SU-DHL-6 (cell line): ENCODE results near the gene GPR12.

ENCODE experiments used
- H2AFZ ChIP-seq: fragments of 200-600 bp; sonication (generic); 2 replicates; pipeline ENCODE4 v1.6.1; 2014; ENCODE audit warnings: low read depth, mild to moderate bottlenecking, moderate library complexity, mixed read lengths, antibody characterized with exemption, low read length; ENCODE audit not compliant: severe bottlenecking
- H3F3A ChIP-seq: fragments of 200-600 bp; shearing (Covaris generic); 2 replicates; pipeline ENCODE4 v1.6.0; 2016; ENCODE audit warnings: antibody characterized with exemption, mild to moderate bottlenecking; ENCODE audit not compliant: insufficient read depth
- H3K27ac ChIP-seq: fragments of 200-600 bp; sonication (generic); 2 replicates; pipeline ENCODE4 v1.5.1; 2016; ENCODE audit warnings: low read depth, mild to moderate bottlenecking, low read length, moderate library complexity, mixed read lengths
- H3K27me3 ChIP-seq: fragments of 200-600 bp; sonication (generic), shearing (Covaris generic); 2 replicates; pipeline ENCODE4 v1.6.0; 2014; ENCODE audit warnings: mild to moderate bottlenecking, low read length
- H3K36me3 ChIP-seq: fragments of 200-600 bp; sonication (generic); 2 replicates; pipeline ENCODE4 v1.6.1; 2014; ENCODE audit warnings: mild to moderate bottlenecking, low read length, mixed read lengths
- H3K4me2 ChIP-seq: fragments of 300-600, 200-600 bp; shearing (Covaris generic), sonication (generic); 2 replicates; pipeline ENCODE4 v1.6.0; 2014; ENCODE audit warnings: low read length, low read depth, mild to moderate bottlenecking; ENCODE audit not compliant: poor library complexity, severe bottlenecking
- H3K4me3 ChIP-seq: fragments of 200-600 bp; sonication (generic); 2 replicates; pipeline ENCODE4 v1.5.1; 2014; ENCODE audit warnings: antibody characterized with exemption, low read length, mild to moderate bottlenecking, mixed read lengths; ENCODE audit not compliant: insufficient read depth, poor library complexity, severe bottlenecking
- H3K79me2 ChIP-seq: fragments of 200-600 bp; sonication (generic); 2 replicates; pipeline ENCODE4 v1.6.1; 2014; ENCODE audit warnings: mild to moderate bottlenecking, low read length, moderate library complexity; ENCODE audit not compliant: insufficient read depth
- H3K9ac ChIP-seq: fragments of 200-600 bp; sonication (generic); 2 replicates; pipeline ENCODE4 v1.7.0; 2014; ENCODE audit warnings: mild to moderate bottlenecking, low read length
- H3K9me2 ChIP-seq: fragments of 200-600 bp; sonication (generic); replicated peaks from 2 replicates; pipeline ENCODE4 v1.6.1; 2014; ENCODE audit warnings: low read length; ENCODE audit not compliant: insufficient read depth
- H3K9me3 ChIP-seq: fragments of 200-600 bp; sonication (generic); 2 replicates; pipeline ENCODE4 v1.6.1; 2014; ENCODE audit warnings: low read length, mixed read lengths; ENCODE audit not compliant: insufficient read depth
- H4K20me1 ChIP-seq: fragments of 200-600 bp; sonication (generic); 2 replicates; pipeline ENCODE4 v1.6.1; 2014; ENCODE audit warnings: low read depth, mild to moderate bottlenecking, antibody characterized with exemption, low read length, moderate library complexity, mixed read lengths
- CTCF ChIP-seq: fragments of 200-600 bp; sonication (generic); IDR thresholded peaks from one replicate; pipeline ENCODE4 v1.5.1; 2017; ENCODE audit warnings: antibody characterized with exemption, mild to moderate bottlenecking, low read length, moderate library complexity; ENCODE audit not compliant: insufficient read depth, poor library complexity, severe bottlenecking
- EZH2phosphoT487 ChIP-seq: fragments of 200-600 bp; sonication (generic), shearing (Covaris generic); conservative IDR thresholded peaks from 2 replicates; pipeline ENCODE4 v1.6.1; 2018; ENCODE audit warnings: mild to moderate bottlenecking, antibody characterized with exemption, low read length, moderate library complexity, mixed read lengths

Gene GPR12

GRCh38 chr13:26742691-26743358 is 17.8 kb downstream of the GPR12 start:
- no peak overlapping the region for H3K9ac ChIP-seq
- H3K79me2 ChIP-seq = no peaks in the 10 kb centered on the region
- H3K4me3 ChIP-seq = no peak overlapping the region
- no peak overlapping the region for H3K27ac ChIP-seq
- no peaks in the 10 kb centered on the region for H3F3A ChIP-seq
- no peak overlapping the region for H3K4me2 ChIP-seq
- H3K36me3 ChIP-seq = no peaks in the 10 kb centered on the region
- H3K27me3 ChIP-seq = no peaks in the 10 kb centered on the region
- no peaks in the 10 kb centered on the region for H4K20me1 ChIP-seq
- TF ChIP-seq CTCF (no peak), EZH2phosphoT487 (no peak)
- H3K9me2 ChIP-seq = no peaks in the 10 kb centered on the region
- no peak overlapping the region for H2AFZ ChIP-seq
- H3K9me3 ChIP-seq = no peaks in the 10 kb centered on the region

GRCh38 chr13:26735677-26736076 is 24.9 kb downstream of the GPR12 start:
- no peaks in the 10 kb centered on the region for H4K20me1 ChIP-seq
- H3K9me2 ChIP-seq = no peaks in the 10 kb centered on the region
- no peak overlapping the region for H3K9ac ChIP-seq
- no peak for TF ChIP-seq CTCF
- no peak for TF ChIP-seq EZH2phosphoT487
- no peak overlapping the region for H3K4me3 ChIP-seq
- H3K27me3 ChIP-seq = no peaks in the 10 kb centered on the region
- H3K36me3 ChIP-seq = no peaks in the 10 kb centered on the region
- H3F3A ChIP-seq = no peaks in the 10 kb centered on the region
- H2AFZ ChIP-seq = no peak overlapping the region
- no peaks in the 10 kb centered on the region for H3K9me3 ChIP-seq
- H3K79me2 ChIP-seq = no peaks in the 10 kb centered on the region
- no peak overlapping the region for H3K4me2 ChIP-seq
- no peak overlapping the region for H3K27ac ChIP-seq

- no peak overlapping the region for H3K27ac ChIP-seq
- H3K9me2 ChIP-seq = no peaks in the 10 kb centered on the region
- TF ChIP-seq CTCF (no peak), EZH2phosphoT487 (no peak)
- H4K20me1 ChIP-seq = no peaks in the 10 kb centered on the region
- H3K27me3 ChIP-seq = no peaks in the 10 kb centered on the region
- H2AFZ ChIP-seq = no peak overlapping the region
- no peaks in the 10 kb centered on the region for H3K36me3 ChIP-seq
- H3K9ac ChIP-seq = no peak overlapping the region
- no peak overlapping the region for H3K4me3 ChIP-seq
- no peaks in the 10 kb centered on the region for H3K79me2 ChIP-seq
- H3F3A ChIP-seq = no peaks in the 10 kb centered on the region
- H3K4me2 ChIP-seq = no peak overlapping the region
- no peaks in the 10 kb centered on the region for H3K9me3 ChIP-seq
Observed at GRCh38 chr13:26727633-26728032, 33.0 kb downstream of the GPR12 start.
